Stomach (tissue), 4 donors: Measurements from ENCODE around the gene CLEC2D.

Source experiments
- EP300 ChIP-seq: sonication (generic); formaldehyde crosslinking; IDR thresholded peaks from one replicate; pipeline ENCODE4 v1.6.1; 2017; ENCODE audit warnings: antibody characterized with exemption
- POLR2AphosphoS5 ChIP-seq, 3 donors: sonication (generic); formaldehyde crosslinking; IDR thresholded peaks; one replicate each; pipeline ENCODE4 v1.6.1; 2016; ENCODE audit warnings: antibody characterized with exemption in 3 of 3
- TF ChIP-seq, protein P1 (sequence below), 7 experiments: fragments of 450-650 bp in 4 of 7; fragments of 200-600 bp in 3 of 7; sonication (generic) in 3 of 7; IDR thresholded peaks; one replicate each; pipeline ENCODE4 v1.5.1; 2016 to 2019; ENCODE audit warnings: antibody characterized with exemption in 7 of 7, control low read depth in 2 of 7, mild to moderate bottlenecking in 1 of 7

DNA sequence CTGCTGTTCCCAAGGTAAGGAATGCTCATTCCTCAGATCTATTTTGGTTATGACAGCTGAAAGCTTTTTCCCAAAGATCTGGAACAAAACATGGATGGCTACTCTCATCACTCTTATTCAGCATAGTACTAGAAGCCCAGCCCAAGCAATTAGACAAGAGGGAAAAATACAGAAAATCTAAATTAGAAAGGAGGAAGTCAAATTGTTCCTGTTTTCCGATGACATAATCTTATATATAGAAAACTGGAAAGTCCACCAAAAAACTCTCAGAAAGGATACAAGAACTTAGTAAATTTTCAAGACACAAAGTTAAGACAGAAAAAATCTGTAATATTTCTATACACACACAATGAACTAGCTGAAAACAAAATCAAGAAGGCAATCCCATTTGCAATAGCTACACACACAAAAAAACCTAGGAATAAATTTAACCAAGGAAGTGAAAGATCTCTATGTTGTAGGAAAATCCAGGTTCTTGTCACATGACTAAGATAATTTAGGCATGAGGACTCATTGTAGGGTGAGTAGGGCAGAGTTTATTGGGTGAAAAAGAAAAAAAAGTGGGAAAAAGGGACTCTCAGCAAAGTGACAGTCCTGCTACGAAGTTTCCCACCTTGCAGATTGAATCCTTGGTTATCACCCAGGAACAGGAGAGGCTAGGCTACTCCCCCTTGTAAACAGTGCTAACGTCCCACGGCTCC, 33.2 kb upstream of the CLEC2D start:
- TF ChIP-seq, protein P1, sequence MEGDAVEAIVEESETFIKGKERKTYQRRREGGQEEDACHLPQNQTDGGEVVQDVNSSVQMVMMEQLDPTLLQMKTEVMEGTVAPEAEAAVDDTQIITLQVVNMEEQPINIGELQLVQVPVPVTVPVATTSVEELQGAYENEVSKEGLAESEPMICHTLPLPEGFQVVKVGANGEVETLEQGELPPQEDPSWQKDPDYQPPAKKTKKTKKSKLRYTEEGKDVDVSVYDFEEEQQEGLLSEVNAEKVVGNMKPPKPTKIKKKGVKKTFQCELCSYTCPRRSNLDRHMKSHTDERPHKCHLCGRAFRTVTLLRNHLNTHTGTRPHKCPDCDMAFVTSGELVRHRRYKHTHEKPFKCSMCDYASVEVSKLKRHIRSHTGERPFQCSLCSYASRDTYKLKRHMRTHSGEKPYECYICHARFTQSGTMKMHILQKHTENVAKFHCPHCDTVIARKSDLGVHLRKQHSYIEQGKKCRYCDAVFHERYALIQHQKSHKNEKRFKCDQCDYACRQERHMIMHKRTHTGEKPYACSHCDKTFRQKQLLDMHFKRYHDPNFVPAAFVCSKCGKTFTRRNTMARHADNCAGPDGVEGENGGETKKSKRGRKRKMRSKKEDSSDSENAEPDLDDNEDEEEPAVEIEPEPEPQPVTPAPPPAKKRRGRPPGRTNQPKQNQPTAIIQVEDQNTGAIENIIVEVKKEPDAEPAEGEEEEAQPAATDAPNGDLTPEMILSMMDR (IDR thresholded peaks at IDR 0.05), result no peak
- TF ChIP-seq POLR2AphosphoS5 (IDR thresholded peaks at IDR 0.05), result no peak
- TF ChIP-seq EP300, result no peak
